Nephron progenitor cell (in vitro differentiated cells): ENCODE data around the gene USP9X.
A peak's percentile ranks its signal among the peaks of the same experiment; 100 is the strongest.
"Not testable (repeated sequence)": the region's sequence is repeated elsewhere in the genome, so short reads cannot be mapped to it uniquely, and the experiment has no call there.

Experiments
- DNase-seq: peaks from one replicate; pipeline ENCODE4 v3.0.0; 2021
- H3K27ac Mint-ChIP-seq: 2 replicates; pipeline ENCODE4 v1.8.0; 2021; ENCODE audit warnings: mild to moderate bottlenecking, moderate library complexity, mixed read lengths
- H3K27me3 Mint-ChIP-seq: 2 replicates; pipeline ENCODE4 v1.8.0; 2021; ENCODE audit warnings: mild to moderate bottlenecking, low read depth, mixed read lengths; ENCODE audit not compliant: poor library complexity
- H3K36me3 Mint-ChIP-seq: 2 replicates; pipeline ENCODE4 v1.8.0; 2021; ENCODE audit warnings: low read depth, mixed read lengths
- H3K4me1 Mint-ChIP-seq: 2 replicates; pipeline ENCODE4 v1.8.0; 2021; ENCODE audit warnings: mixed read lengths
- H3K4me3 Mint-ChIP-seq: 2 replicates; pipeline ENCODE4 v1.8.0; 2021; ENCODE audit warnings: mild to moderate bottlenecking, moderate library complexity, mixed read lengths
- H3K9me3 Mint-ChIP-seq: 2 replicates; pipeline ENCODE4 v1.8.0; 2021; ENCODE audit warnings: mild to moderate bottlenecking, moderate library complexity, mixed read lengths
- TF ChIP-seq, protein P1 (sequence below): fragments of 200-600 bp; sonication (generic); IDR thresholded peaks from 2 replicates; pipeline ENCODE4 v1.5.0; 2021; ENCODE audit warnings: antibody characterized with exemption

Gene USP9X

DNA sequence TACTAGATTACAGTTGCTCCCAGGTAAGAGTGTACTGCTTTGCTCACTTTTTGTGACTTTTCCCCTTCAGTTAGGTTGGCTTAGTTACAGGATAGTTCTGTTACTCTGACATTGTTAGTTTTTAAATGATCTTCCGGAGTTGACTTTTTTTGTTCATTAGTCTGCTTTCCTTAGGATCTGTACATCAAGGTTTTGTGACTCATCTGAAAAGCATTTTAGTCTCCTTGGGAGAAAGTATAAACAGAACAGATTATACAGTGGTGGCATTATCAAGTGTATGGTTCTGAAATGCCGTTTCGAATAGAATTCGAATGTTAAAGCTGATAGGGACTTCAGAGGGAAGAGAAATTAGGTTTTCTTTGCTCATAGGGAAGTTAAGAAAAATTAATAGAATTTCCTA is 63.3 kb downstream of the USP9X start:
- Mint-ChIP-seq H3K4me3 (no peak overlapping the region), H3K4me1 (peaks cover 8% of the 10 kb centered on the region), H3K27me3 (no peaks in the 10 kb centered on the region), H3K36me3 (peaks cover 55% of the 10 kb centered on the region), H3K27ac (no peak overlapping the region), H3K9me3 (peaks cover 3% of the 10 kb centered on the region)
- TF ChIP-seq, protein P1, sequence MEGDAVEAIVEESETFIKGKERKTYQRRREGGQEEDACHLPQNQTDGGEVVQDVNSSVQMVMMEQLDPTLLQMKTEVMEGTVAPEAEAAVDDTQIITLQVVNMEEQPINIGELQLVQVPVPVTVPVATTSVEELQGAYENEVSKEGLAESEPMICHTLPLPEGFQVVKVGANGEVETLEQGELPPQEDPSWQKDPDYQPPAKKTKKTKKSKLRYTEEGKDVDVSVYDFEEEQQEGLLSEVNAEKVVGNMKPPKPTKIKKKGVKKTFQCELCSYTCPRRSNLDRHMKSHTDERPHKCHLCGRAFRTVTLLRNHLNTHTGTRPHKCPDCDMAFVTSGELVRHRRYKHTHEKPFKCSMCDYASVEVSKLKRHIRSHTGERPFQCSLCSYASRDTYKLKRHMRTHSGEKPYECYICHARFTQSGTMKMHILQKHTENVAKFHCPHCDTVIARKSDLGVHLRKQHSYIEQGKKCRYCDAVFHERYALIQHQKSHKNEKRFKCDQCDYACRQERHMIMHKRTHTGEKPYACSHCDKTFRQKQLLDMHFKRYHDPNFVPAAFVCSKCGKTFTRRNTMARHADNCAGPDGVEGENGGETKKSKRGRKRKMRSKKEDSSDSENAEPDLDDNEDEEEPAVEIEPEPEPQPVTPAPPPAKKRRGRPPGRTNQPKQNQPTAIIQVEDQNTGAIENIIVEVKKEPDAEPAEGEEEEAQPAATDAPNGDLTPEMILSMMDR: no peak
- no peak for DNase-seq

DNA sequence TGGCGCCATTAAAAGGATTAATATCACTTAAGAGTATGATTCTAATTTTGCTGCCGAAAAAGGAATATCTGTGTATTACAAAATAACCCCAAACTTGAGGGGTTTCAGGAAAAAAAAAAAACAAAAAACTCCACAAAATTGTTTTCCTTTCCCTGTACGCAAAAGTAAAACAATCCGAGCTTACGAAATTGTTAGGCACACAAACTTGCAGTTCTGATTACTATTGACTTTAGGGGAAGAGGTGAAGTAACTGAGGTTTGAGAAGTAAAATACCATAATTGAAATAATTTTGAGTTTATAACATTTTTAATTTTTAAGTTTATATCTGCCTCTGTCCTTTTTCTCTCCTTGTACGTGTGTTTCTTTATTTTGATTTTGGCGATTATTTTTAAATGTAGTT is 64.8 kb downstream of the USP9X start:
- Mint-ChIP-seq H3K9me3 (peaks cover 3% of the 10 kb centered on the region), H3K4me1 (peaks cover 17% of the 10 kb centered on the region), H3K27ac (no peak overlapping the region), H3K36me3 (peaks cover 53% of the 10 kb centered on the region), H3K4me3 (no peak overlapping the region), H3K27me3 (no peaks in the 10 kb centered on the region)
- TF ChIP-seq, protein P1: no peak
- no peak for DNase-seq

DNA sequence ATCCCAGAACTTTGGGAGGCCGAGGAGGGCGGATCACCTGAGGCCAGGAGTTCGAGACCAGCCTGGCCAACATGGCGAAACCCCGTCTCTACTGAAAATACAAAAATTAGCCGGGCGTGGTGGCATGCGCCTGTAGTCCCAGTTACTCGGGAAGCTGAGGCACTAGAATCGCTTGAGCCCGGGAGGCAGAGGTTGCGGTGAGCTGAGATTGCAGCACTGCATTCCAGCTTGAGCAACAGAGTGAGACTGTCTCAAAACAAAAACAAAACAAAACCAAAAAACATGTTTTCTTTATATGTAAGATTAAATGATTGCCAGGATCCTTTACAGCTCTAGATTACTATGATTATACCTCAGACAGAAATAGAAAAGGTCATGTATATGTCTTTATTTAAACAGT is 66.5 kb downstream of the USP9X start:
- DNase-seq, H3K9me3 Mint-ChIP-seq, H3K27me3 Mint-ChIP-seq, H3K27ac Mint-ChIP-seq, H3K4me3 Mint-ChIP-seq: not testable (repeated sequence)
- H3K4me1 Mint-ChIP-seq: peaks cover 17% of the 10 kb centered on the region
- peaks cover 43% of the 10 kb centered on the region for H3K36me3 Mint-ChIP-seq

DNA sequence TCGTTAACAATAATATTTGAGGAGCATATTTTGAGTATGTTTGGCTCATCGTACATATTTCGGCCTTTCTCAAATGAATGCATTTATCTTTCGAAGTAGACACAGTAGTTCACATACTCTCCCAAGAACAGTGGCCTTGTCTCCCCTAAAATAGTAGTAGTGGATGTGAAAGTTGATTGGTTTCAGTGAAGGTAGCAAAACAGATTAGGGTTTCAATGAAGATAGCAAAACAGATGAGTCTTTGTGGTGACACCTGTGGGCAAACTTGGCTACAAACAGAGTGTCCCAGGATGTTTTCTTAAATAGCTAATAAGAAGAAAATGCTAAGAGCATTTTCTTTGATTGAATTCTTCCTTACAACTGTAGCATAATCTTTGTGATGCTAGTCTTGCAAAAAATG is 67.0 kb downstream of the USP9X start:
- DNase-seq: no peak
- Mint-ChIP-seq H3K4me1 (peaks cover 17% of the 10 kb centered on the region), H3K27me3 (no peaks in the 10 kb centered on the region), H3K36me3 (peaks cover 42% of the 10 kb centered on the region), H3K9me3 (no peaks in the 10 kb centered on the region), H3K27ac (no peak overlapping the region), H3K4me3 (no peak overlapping the region)
- TF ChIP-seq, protein P1: no peak

DNA sequence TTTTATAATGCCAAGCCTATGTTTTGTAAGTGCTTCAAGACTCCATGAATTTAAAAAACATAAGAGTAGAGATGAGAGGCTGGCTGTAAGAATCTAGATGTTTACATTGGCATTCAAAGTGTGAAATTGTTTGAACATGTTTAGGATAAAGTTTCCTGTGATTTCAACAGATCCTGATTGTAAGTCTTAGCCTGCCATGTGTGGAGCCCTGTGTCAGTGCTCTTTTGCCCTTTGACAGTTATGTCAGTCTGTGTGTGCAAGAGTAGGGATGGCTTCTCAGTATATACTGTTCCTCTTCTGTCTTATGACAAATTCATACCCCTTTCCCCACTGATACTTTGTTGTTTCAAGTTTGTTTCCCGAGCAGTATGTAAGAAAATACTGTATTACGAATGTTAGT is 68.2 kb downstream of the USP9X start:
- Mint-ChIP-seq H3K4me3 (no peak overlapping the region), H3K27ac (peak overlapping the region; percentile 77), H3K4me1 (peaks cover 17% of the 10 kb centered on the region), H3K27me3 (no peaks in the 10 kb centered on the region), H3K36me3 (peaks cover 40% of the 10 kb centered on the region), H3K9me3 (no peaks in the 10 kb centered on the region)
- no peak for DNase-seq
- TF ChIP-seq, protein P1: no peak

DNA sequence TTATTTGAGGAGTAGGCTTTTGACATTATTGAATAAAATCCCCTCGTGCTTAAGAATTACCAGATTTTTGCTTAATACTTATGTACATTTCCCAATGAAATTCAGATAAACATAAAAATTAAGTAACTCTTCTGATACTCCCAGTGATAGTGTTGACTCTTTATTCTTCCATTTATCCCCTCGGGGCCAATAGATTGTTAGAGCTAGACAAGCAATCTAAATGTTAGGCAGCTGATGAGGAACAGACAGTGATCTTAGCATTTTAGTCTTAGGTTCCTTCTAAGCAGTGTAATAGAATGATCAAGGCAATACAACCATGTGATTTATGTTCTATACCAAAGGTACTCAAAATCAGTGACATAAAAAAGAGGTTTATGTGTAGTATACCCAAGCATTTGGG is 68.7 kb downstream of the USP9X start:
- DNase-seq: no peak
- TF ChIP-seq, protein P1: no peak
- Mint-ChIP-seq H3K27me3 (no peaks in the 10 kb centered on the region), H3K27ac (no peak overlapping the region), H3K4me1 (peaks cover 17% of the 10 kb centered on the region), H3K9me3 (no peaks in the 10 kb centered on the region), H3K36me3 (peaks cover 39% of the 10 kb centered on the region), H3K4me3 (no peak overlapping the region)
